SK-N-SH (cell line): ENCODE results near the gene NFILZ.

Experiments used
- CHD2 ChIP-seq: fragments of 150-350 bp; IDR thresholded peaks from 2 replicates; pipeline ENCODE4 v1.6.1; 2018; ENCODE audit warnings: low read length; ENCODE audit not compliant: partially characterized antibody
- FOSL2 ChIP-seq: IDR thresholded peaks from 2 replicates; pipeline ENCODE4 v1.4.0; 2012; ENCODE audit warnings: low read depth, mild to moderate bottlenecking, moderate library complexity, borderline replicate concordance
- FOXJ3 ChIP-seq: sonication (generic); formaldehyde crosslinking; IDR thresholded peaks from 2 replicates; pipeline ENCODE4 v1.5.1; 2020; ENCODE audit warnings: mild to moderate bottlenecking, missing genetic modification reagents
- FOXM1 ChIP-seq: IDR thresholded peaks from 2 replicates; pipeline ENCODE4 v1.4.0; 2012; ENCODE audit warnings: low read depth, mild to moderate bottlenecking
- GABPA ChIP-seq: IDR thresholded peaks from 2 replicates; pipeline ENCODE4 v1.4.0; 2012; ENCODE audit warnings: low read depth, mild to moderate bottlenecking
- MXI1 ChIP-seq: IDR thresholded peaks from 2 replicates; pipeline ENCODE4 v1.6.1; 2012; ENCODE audit warnings: mild to moderate bottlenecking, low read depth, low read length, improper control_type of control experiment
- NFIC ChIP-seq: IDR thresholded peaks from 2 replicates; pipeline ENCODE4 v1.4.0; 2012; ENCODE audit warnings: borderline replicate concordance
- RCOR1 ChIP-seq: fragments of 150-350 bp; IDR thresholded peaks from 2 replicates; pipeline ENCODE4 v1.6.1; 2017; ENCODE audit warnings: antibody characterized with exemption, low read length
- RFX5 ChIP-seq: IDR thresholded peaks from 2 replicates; pipeline ENCODE4 v1.6.1; 2012; ENCODE audit warnings: mild to moderate bottlenecking, improper control_type of control experiment, low read length
- YY1 ChIP-seq: IDR thresholded peaks from 2 replicates; pipeline ENCODE4 v1.4.0; 2012; ENCODE audit warnings: low read depth, mild to moderate bottlenecking
- TF ChIP-seq, protein P1 (sequence below): fragments of 200-600 bp; sonication (generic); IDR thresholded peaks from 2 replicates; pipeline ENCODE4 v1.6.1; 2017; ENCODE audit warnings: antibody characterized with exemption, mild to moderate bottlenecking, moderate library complexity
- TF ChIP-seq, protein P2 (sequence below): IDR thresholded peaks from 2 replicates; pipeline ENCODE4 v1.6.1; 2012; ENCODE audit warnings: mild to moderate bottlenecking, low read depth, low read length, moderate library complexity

DNA sequence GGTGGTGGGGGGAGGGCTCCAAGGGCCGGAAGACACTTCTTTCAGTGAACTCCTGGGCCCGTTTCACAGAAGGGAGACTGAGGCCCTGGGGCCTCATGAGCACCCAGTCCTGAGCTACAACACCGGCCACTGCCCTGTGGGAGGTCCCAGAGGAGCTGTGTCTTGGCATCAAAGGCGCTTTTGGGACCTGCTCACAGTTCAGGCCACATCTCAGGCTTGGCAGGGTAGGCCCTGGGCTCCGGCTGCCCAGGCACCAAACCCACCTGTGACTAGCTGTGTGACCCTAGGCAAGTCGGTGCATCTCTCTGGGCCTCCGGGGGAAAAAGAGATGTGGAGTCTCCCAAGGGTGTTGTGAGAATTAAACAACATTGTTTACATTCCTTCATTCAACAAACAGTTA is 29.5 kb downstream of the NFILZ start:
- TF ChIP-seq, protein P1, sequence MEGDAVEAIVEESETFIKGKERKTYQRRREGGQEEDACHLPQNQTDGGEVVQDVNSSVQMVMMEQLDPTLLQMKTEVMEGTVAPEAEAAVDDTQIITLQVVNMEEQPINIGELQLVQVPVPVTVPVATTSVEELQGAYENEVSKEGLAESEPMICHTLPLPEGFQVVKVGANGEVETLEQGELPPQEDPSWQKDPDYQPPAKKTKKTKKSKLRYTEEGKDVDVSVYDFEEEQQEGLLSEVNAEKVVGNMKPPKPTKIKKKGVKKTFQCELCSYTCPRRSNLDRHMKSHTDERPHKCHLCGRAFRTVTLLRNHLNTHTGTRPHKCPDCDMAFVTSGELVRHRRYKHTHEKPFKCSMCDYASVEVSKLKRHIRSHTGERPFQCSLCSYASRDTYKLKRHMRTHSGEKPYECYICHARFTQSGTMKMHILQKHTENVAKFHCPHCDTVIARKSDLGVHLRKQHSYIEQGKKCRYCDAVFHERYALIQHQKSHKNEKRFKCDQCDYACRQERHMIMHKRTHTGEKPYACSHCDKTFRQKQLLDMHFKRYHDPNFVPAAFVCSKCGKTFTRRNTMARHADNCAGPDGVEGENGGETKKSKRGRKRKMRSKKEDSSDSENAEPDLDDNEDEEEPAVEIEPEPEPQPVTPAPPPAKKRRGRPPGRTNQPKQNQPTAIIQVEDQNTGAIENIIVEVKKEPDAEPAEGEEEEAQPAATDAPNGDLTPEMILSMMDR: no peak
- no peak for TF ChIP-seq FOSL2
- TF ChIP-seq GABPA: no peak
- no peak for TF ChIP-seq MXI1
- TF ChIP-seq RCOR1: no peak
- TF ChIP-seq, protein P2, sequence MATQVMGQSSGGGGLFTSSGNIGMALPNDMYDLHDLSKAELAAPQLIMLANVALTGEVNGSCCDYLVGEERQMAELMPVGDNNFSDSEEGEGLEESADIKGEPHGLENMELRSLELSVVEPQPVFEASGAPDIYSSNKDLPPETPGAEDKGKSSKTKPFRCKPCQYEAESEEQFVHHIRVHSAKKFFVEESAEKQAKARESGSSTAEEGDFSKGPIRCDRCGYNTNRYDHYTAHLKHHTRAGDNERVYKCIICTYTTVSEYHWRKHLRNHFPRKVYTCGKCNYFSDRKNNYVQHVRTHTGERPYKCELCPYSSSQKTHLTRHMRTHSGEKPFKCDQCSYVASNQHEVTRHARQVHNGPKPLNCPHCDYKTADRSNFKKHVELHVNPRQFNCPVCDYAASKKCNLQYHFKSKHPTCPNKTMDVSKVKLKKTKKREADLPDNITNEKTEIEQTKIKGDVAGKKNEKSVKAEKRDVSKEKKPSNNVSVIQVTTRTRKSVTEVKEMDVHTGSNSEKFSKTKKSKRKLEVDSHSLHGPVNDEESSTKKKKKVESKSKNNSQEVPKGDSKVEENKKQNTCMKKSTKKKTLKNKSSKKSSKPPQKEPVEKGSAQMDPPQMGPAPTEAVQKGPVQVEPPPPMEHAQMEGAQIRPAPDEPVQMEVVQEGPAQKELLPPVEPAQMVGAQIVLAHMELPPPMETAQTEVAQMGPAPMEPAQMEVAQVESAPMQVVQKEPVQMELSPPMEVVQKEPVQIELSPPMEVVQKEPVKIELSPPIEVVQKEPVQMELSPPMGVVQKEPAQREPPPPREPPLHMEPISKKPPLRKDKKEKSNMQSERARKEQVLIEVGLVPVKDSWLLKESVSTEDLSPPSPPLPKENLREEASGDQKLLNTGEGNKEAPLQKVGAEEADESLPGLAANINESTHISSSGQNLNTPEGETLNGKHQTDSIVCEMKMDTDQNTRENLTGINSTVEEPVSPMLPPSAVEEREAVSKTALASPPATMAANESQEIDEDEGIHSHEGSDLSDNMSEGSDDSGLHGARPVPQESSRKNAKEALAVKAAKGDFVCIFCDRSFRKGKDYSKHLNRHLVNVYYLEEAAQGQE: no peak
- TF ChIP-seq CHD2: no peak
- no peak for TF ChIP-seq NFIC
- TF ChIP-seq FOXM1: no peak
- TF ChIP-seq FOXJ3 (CRISPR knock-in tag): no peak
- no peak for TF ChIP-seq YY1
- no peak for TF ChIP-seq RFX5
